Hepatocyte (in vitro differentiated cells): Measurements from ENCODE around the gene SUGCT. TPM values are rescaled to one million over a fixed set of nuclear protein-coding genes. Genes with fewer than 3 reads are reported as not detected.

Experiments
- DNase-seq: peaks from one replicate; pipeline ENCODE4 v3.0.0-alpha.2; 2016; ENCODE audit warnings: low spot score
- H2AFZ ChIP-seq: fragments of 200-600 bp; sonication (generic); 2 replicates; pipeline ENCODE4 v1.6.0; 2016; ENCODE audit warnings: antibody characterized with exemption, mild to moderate bottlenecking
- H3K27ac ChIP-seq: fragments of 200-600 bp; sonication (generic); 2 replicates; pipeline ENCODE4 v1.5.1; 2016; ENCODE audit warnings: mild to moderate bottlenecking
- H3K27me3 ChIP-seq: fragments of 200-600 bp; sonication (generic); 2 replicates; pipeline ENCODE4 v1.6.1; 2016
- H3K36me3 ChIP-seq: fragments of 200-600 bp; sonication (generic); replicated peaks from 2 replicates; pipeline ENCODE4 v1.5.1; 2016; ENCODE audit warnings: low read depth; ENCODE audit not compliant: insufficient read depth
- H3K4me1 ChIP-seq: fragments of 200-600 bp; sonication (generic); 2 replicates; pipeline ENCODE4 v1.5.1; 2016; ENCODE audit warnings: mild to moderate bottlenecking, moderate library complexity; ENCODE audit not compliant: insufficient read depth
- H3K4me2 ChIP-seq: fragments of 200-600 bp; sonication (generic); 2 replicates; pipeline ENCODE4 v1.6.0; 2016
- H3K4me3 ChIP-seq: fragments of 200-600 bp; sonication (generic); 2 replicates; pipeline ENCODE4 v1.5.1; 2016; ENCODE audit warnings: mild to moderate bottlenecking
- H3K79me2 ChIP-seq: fragments of 200-600 bp; sonication (generic); 2 replicates; pipeline ENCODE4 v1.6.0; 2017; ENCODE audit warnings: mild to moderate bottlenecking
- H3K9me2 ChIP-seq: fragments of 200-600 bp; sonication (generic); replicated peaks from 2 replicates; pipeline ENCODE4 v1.6.0; 2017; ENCODE audit warnings: mild to moderate bottlenecking; ENCODE audit not compliant: insufficient read depth
- H3K9me3 ChIP-seq: fragments of 200-600 bp; sonication (generic); 2 replicates; pipeline ENCODE4 v1.5.1; 2016; ENCODE audit warnings: low read depth, mild to moderate bottlenecking
- H4K20me1 ChIP-seq: fragments of 200-600 bp; sonication (generic); 2 replicates; pipeline ENCODE4 v1.6.0; 2016; ENCODE audit warnings: mild to moderate bottlenecking; ENCODE audit not compliant: insufficient read depth, poor library complexity, severe bottlenecking
- CTCF ChIP-seq: fragments of 200-600 bp; sonication (generic); IDR thresholded peaks from 2 replicates; pipeline ENCODE4 v1.5.1; 2016; ENCODE audit warnings: antibody characterized with exemption, mild to moderate bottlenecking; ENCODE audit not compliant: poor library complexity
- EZH2 ChIP-seq: fragments of 200-600 bp; sonication (generic); IDR thresholded peaks from 2 replicates; pipeline ENCODE4 v1.6.1; 2016; ENCODE audit warnings: antibody characterized with exemption, mild to moderate bottlenecking, borderline replicate concordance
- EZH2phosphoT487 ChIP-seq: fragments of 200-600 bp; sonication (generic); IDR thresholded peaks from one replicate; pipeline ENCODE4 v1.6.1; 2018; ENCODE audit warnings: antibody characterized with exemption, mild to moderate bottlenecking, low read depth, moderate library complexity; ENCODE audit not compliant: unreplicated experiment, severe bottlenecking
- WGBS: methylation state at CpG from one replicate; pipeline ENCODE4 v1.1.6; 2016; ENCODE audit warnings: low lambda C conversion rate; ENCODE audit errors: missing lambda C conversion rate; 5-methylcytosine and 5-hydroxymethylcytosine counted together
- polyA plus RNA-seq: library from polyadenylated mRNA; unstranded; fragments of >200 nt; fragmentation: Nextera tagmentation; extraction: Ambion mirVana; gene quantifications from 2 replicates; pipeline ENCODE4 v1.2.1, GENCODE V29; 2016
- total RNA-seq: library from RNA; depleted of rRNA; stranded (reverse); fragments of >200 nt; gene quantifications from 2 replicates; pipeline ENCODE4 v1.2.3, GENCODE V29; 2014

SUGCT gene
- total and polyA plus RNA-seq, 2 experiments from 2014 or later: 5.1 to 12.0 TPM

- Histone ChIP-seq H2AFZ (no peak overlapping the region), H3K4me3 (no peak overlapping the region), H3K9me2 (no peaks in the 10 kb centered on the region), H3K36me3 (no peaks in the 10 kb centered on the region), H3K27me3 (no peaks in the 10 kb centered on the region), H3K4me2 (peak overlapping the region; percentile 8), H3K4me1 (peaks cover 4% of the 10 kb centered on the region), H3K79me2 (no peaks in the 10 kb centered on the region), H3K27ac (no peak overlapping the region), H3K9me3 (no peaks in the 10 kb centered on the region), H4K20me1 (no peaks in the 10 kb centered on the region)
- WGBS: 70% methylated on average over 9 of the region's 9 CpGs
- TF ChIP-seq CTCF: peak; percentile 36
- TF ChIP-seq EZH2: no peak
- DNase-seq: no peak
These were observed 628.8 kb downstream of the SUGCT start for GRCh38 chr7:40763319-40764287.

GRCh38 chr7:40765639-40766038 is 630.8 kb downstream of the SUGCT start:
- 94% methylated on average over 3 of the region's 3 CpGs for WGBS

GRCh38 chr7:40772096-40772495 is 637.3 kb downstream of the SUGCT start:
- Histone ChIP-seq H3K9me3 (no peaks in the 10 kb centered on the region), H3K27me3 (no peaks in the 10 kb centered on the region), H3K4me1 (no peaks in the 10 kb centered on the region), H2AFZ (no peak overlapping the region), H3K4me2 (no peak overlapping the region), H4K20me1 (no peaks in the 10 kb centered on the region), H3K27ac (no peak overlapping the region), H3K79me2 (no peaks in the 10 kb centered on the region), H3K4me3 (no peak overlapping the region), H3K36me3 (no peaks in the 10 kb centered on the region), H3K9me2 (no peaks in the 10 kb centered on the region)
- no peak for TF ChIP-seq EZH2phosphoT487
- TF ChIP-seq CTCF: no peak
- TF ChIP-seq EZH2: no peak
- WGBS: 82% methylated on average over 3 of the region's 3 CpGs
- no peak for DNase-seq

More at GRCh38 chr7:40765639-40766038, 630.8 kb downstream of the SUGCT start:
- no peak overlapping the region for H2AFZ ChIP-seq
- no peak for DNase-seq
- no peaks in the 10 kb centered on the region for H3K9me3 ChIP-seq
- no peak overlapping the region for H3K4me3 ChIP-seq
- H3K27me3 ChIP-seq: no peaks in the 10 kb centered on the region
- no peak overlapping the region for H3K27ac ChIP-seq
- H4K20me1 ChIP-seq: no peaks in the 10 kb centered on the region
- peaks cover 4% of the 10 kb centered on the region for H3K4me1 ChIP-seq
- H3K79me2 ChIP-seq: no peaks in the 10 kb centered on the region
- no peak overlapping the region for H3K4me2 ChIP-seq
- no peaks in the 10 kb centered on the region for H3K36me3 ChIP-seq
- TF ChIP-seq EZH2phosphoT487 (no peak), CTCF (no peak), EZH2 (no peak)
- no peaks in the 10 kb centered on the region for H3K9me2 ChIP-seq
